NCI-H2196 treated with DMSO at 0.1 percent for 48 hours (cell line): ENCODE results near the gene INPP4B.

Experiments used
- DNase-seq: peaks from one replicate; lab custom pipeline; 2025; ENCODE audit not compliant: unreplicated experiment; lab: John Stamatoyannopoulos, UW

The INPP4B gene

GRCh38 chr4:142036795-142037583, 809.1 kb downstream of the INPP4B start:
- no peak for DNase-seq

- no peak for DNase-seq
These were observed 810.5 kb downstream of the INPP4B start for GRCh38 chr4:142035566-142035965.

DNA sequence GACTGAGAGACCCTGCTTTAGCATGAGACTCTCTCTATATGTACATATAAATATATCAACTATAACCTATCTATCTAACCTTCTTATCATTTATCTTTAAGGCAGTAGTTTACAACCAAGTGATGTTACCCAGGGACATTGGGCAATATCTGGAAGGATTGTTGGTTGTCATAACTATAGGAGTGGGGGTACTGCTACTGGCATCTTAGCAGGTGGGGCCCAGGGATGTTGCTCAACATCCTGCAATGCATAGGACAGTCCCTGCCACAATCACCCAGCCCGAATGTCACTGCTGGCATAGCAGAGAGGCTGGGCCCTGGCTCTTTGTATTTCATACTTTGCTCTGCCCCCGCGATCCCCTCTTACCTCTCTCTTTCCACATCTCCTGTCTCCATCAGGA, 812.0 kb downstream of the INPP4B start:
- no peak for DNase-seq

DNA sequence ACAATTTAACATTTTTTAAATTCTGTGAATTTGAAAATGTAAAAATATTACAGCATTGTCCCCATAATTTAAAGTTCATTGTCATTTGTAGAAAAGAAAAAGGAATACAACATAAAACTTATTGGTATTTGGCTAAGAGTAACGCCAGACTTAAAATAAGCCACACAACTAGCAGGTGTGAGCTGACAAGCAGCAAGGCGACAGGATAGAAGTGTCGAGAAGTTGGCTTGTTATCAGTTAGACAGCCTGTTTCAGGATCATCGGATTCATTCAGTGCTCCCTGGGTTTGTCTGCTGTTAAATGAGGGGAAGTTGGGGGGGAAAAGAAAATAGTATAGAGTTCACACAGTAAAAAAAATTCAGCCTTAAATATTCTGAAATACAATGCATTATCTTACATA, 816.1 kb downstream of the INPP4B start:
- no peak for DNase-seq

DNA sequence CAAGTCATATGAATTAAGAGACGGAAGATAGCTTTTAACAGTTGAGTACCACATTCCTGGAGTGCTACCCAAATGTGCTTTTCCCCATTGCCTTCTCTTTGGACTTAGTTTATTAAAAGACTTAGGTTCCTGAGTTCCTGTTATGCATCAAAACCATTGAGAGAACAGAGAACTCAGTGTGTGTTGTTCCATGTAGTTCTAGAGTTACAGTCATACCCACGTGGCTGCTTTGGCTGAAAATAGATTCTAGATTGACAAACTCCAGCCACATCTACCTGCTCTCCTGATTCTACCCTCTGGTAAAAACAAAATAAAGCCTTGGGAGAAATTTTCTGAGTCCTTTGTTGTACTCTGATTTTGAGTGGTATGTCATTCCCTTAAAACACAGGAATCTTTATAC, 824.3 kb downstream of the INPP4B start:
- DNase-seq = no peak

DNA sequence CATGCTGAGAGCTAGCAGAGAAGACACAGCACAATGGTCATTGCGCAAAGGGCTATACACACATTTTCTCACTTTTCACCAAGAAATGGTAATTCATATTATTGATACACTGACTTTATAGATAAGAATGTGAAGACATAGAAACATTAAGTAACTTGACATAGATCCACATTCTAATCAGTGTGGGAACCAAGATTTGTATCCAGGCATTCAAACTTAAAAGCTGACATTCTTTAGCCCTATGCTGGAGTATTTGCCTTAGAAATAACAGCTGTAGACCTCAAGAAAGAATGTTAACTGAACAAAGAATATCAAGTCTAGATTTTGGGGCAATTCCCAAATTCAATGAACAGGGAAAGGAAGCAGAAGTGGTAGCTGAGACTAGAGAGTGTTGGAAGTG, 824.9 kb downstream of the INPP4B start:
- DNase-seq = no peak

GRCh38 chr4:142016031-142016430, 830.1 kb downstream of the INPP4B start:
- DNase-seq = no peak

DNA sequence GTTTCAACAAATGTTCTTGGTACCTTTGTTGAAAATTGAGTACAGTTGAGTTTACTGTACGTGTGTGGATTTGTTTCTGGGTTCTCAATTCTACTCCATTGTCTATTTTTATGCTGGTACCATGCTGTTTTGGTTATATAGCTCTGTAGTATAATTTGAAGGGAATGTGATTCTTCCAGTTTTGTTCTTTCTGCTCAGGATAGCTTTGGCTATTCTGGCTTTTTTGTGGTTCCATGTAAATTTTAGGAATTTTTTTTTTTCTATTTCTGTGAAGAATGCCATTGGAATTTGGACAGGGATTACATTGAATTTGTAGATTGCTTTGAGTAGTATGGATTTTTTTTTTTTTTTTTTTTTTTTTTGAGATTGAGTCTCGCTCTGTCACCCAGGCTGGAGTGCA, 836.4 kb downstream of the INPP4B start:
- no peak for DNase-seq

GRCh38 chr4:142005519-142005918, 840.6 kb downstream of the INPP4B start:
- no peak for DNase-seq

GRCh38 chr4:141999446-142000143, 846.5 kb downstream of the INPP4B start:
- DNase-seq = no peak

GRCh38 chr4:141995056-141995455, 851.0 kb downstream of the INPP4B start:
- DNase-seq = no peak

DNA sequence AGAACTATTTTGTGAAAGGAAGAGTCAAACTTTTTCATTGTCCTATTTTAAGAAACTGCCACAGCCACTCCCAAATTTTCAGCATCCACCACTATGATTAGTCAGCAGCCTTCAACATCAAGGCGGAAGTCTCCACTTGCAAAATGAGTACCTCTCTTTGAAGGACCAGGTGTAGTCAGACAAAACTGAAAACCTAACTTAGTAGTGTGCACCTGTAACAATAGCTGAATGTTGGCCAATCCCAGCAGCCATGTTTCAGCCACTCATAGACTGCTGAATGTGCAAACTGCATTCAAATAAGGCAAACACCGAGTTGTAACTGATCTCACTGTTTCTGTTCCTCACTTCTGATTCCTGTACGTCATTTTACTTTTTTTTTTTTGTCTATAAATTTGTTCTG, 868.7 kb downstream of the INPP4B start:
- no peak for DNase-seq
